ENCODE measurements around the gene DCAF15. TPM values are rescaled to one million over a fixed set of nuclear protein-coding genes. Genes with fewer than 3 reads are reported as not detected.

The DCAF15 gene
- polyA plus RNA-seq, 3 donors, result 2.8 to 116 (median 3.4) TPM

DNA sequence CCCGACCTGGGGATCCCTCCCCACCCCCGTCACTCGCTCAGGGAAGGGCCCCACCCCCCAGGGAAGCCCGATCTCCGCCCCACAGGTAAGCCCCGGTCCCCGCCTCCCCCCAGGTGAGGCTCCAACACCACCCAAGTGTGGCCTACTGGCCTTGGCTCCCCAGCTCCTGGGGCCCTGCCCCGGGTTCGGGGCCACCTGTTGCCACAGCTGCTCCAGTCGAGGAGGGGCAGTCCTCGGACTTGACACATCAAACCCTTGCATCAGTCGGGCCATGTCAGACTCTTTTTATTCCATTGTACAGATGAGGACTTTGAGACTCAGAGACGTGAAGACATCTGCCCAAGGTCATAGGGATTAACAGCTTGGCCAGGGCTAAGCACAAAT is 45.8 kb upstream of the DCAF15 start:
- Histone ChIP-seq H3K4me2 (replicated peaks; ENCODE audit: extremely low read depth, low read length, poor library complexity, severe bottlenecking) (peak overlapping the region; percentile 96), H3K9me3 (replicated peaks in 1 of 2; ENCODE audit: control insufficient read depth in 1 of 2, insufficient read depth in 1 of 2, low read length in 2 of 2) (no peaks in the 10 kb centered on the region), H3K9ac (ENCODE audit: insufficient read depth, low read length, poor library complexity, severe bottlenecking) (peak overlapping the region; percentile 82), H3K27me3 (ENCODE audit: control insufficient read depth in 2 of 2, insufficient read depth in 2 of 2, low read length in 2 of 2) (no peaks in the 10 kb centered on the region), H3K79me2 (ENCODE audit: insufficient read depth, low read length) (peaks cover 9% of the 10 kb centered on the region), H3K4me3 (replicated peaks in 1 of 3; ENCODE audit: low read depth in 2 of 3, low read length in 3 of 3) (peak overlapping the region; percentile 63 to 86 (median 86)), H2AFZ (ENCODE audit: insufficient read depth, low read depth, low read length, poor library complexity, severe bottlenecking) (peak overlapping the region; percentile 94), H3K36me3 (replicated peaks in 1 of 2; ENCODE audit: control insufficient read depth in 1 of 2, insufficient read depth in 2 of 2, low read length in 2 of 2) (peaks cover 2 to 6% of the 10 kb centered on the region in 2 donors), H4K20me1 (ENCODE audit: insufficient read depth, low read length) (no peaks in the 10 kb centered on the region), H3K27ac (ENCODE audit: low read depth in 1 of 2, low read length in 2 of 2) (peak overlapping the region in 1 of 2 donors; percentile 78), H3K4me1 (ENCODE audit: control insufficient read depth in 1 of 2, insufficient read depth in 2 of 2, low read length in 2 of 2) (peaks cover 21 to 31% of the 10 kb centered on the region in 2 donors)
- Mint-ChIP-seq H3K4me1 (peaks cover 25% of the 10 kb centered on the region), H3K27ac (peak overlapping the region in 3 of 7 donors; percentile 21 to 68 (median 61)), H3K4me3 (peak overlapping the region; percentile 79 to 82), H3K9me3 (no peaks in the 10 kb centered on the region), H3K36me3 (peaks cover 10 to 25% of the 10 kb centered on the region in 2 donors), H3K27me3 (ENCODE audit: low read depth in 3 of 3) (peaks cover 0 to 2% (median 1%) of the 10 kb centered on the region in 3 donors)
- under 1% methylated on average over 11 of the region's 13 CpGs for WGBS (ENCODE audit: insufficient coverage)
- DNase-seq, result no peak
- TF ChIP-seq, protein P1, sequence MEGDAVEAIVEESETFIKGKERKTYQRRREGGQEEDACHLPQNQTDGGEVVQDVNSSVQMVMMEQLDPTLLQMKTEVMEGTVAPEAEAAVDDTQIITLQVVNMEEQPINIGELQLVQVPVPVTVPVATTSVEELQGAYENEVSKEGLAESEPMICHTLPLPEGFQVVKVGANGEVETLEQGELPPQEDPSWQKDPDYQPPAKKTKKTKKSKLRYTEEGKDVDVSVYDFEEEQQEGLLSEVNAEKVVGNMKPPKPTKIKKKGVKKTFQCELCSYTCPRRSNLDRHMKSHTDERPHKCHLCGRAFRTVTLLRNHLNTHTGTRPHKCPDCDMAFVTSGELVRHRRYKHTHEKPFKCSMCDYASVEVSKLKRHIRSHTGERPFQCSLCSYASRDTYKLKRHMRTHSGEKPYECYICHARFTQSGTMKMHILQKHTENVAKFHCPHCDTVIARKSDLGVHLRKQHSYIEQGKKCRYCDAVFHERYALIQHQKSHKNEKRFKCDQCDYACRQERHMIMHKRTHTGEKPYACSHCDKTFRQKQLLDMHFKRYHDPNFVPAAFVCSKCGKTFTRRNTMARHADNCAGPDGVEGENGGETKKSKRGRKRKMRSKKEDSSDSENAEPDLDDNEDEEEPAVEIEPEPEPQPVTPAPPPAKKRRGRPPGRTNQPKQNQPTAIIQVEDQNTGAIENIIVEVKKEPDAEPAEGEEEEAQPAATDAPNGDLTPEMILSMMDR (IDR thresholded peaks at IDR 0.05), result no peak
- intact Hi-C loops (cut with micrococcal nuclease), result no loop called here

DNA sequence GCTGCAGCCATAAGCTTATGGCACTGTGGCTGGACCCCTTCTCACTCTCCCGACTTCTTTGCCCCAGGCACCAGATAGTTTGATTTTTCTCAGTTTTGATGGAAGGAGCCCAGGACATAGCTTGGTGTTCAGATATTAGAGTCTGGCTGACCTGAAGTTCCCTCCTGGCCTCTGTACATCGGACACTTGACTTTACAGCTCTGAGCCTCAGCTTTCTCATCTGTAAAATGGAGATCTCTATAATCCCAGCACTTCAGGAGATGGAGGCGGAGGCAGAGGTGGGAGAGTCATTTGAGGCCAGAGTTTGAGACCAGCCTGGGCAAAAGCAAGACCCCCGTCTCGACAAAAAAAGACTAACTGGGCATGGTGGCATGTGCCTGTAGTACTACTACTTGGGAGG is 45.4 kb upstream of the DCAF15 start:
- Histone ChIP-seq H2AFZ (ENCODE audit: insufficient read depth, low read depth, low read length, poor library complexity, severe bottlenecking) (peak overlapping the region; percentile 94), H3K9me3 (replicated peaks in 1 of 2; ENCODE audit: control insufficient read depth in 1 of 2, insufficient read depth in 1 of 2, low read length in 2 of 2) (no peaks in the 10 kb centered on the region), H3K4me2 (replicated peaks; ENCODE audit: extremely low read depth, low read length, poor library complexity, severe bottlenecking) (peak overlapping the region; percentile 96), H3K4me1 (ENCODE audit: control insufficient read depth in 1 of 2, insufficient read depth in 2 of 2, low read length in 2 of 2) (peaks cover 21 to 31% of the 10 kb centered on the region in 2 donors), H3K4me3 (replicated peaks in 1 of 3; ENCODE audit: low read depth in 2 of 3, low read length in 3 of 3) (peak overlapping the region; percentile 63 to 86 (median 86)), H3K36me3 (replicated peaks in 1 of 2; ENCODE audit: control insufficient read depth in 1 of 2, insufficient read depth in 2 of 2, low read length in 2 of 2) (peaks cover 2 to 6% of the 10 kb centered on the region in 2 donors), H3K9ac (ENCODE audit: insufficient read depth, low read length, poor library complexity, severe bottlenecking) (peak overlapping the region; percentile 82), H3K27me3 (ENCODE audit: control insufficient read depth in 2 of 2, insufficient read depth in 2 of 2, low read length in 2 of 2) (no peaks in the 10 kb centered on the region), H3K27ac (ENCODE audit: low read depth in 1 of 2, low read length in 2 of 2) (no peak overlapping the region), H4K20me1 (ENCODE audit: insufficient read depth, low read length) (no peaks in the 10 kb centered on the region), H3K79me2 (ENCODE audit: insufficient read depth, low read length) (peaks cover 9% of the 10 kb centered on the region)
- Mint-ChIP-seq H3K36me3 (peaks cover 11 to 28% of the 10 kb centered on the region in 2 donors), H3K27ac (peak overlapping the region in 3 of 7 donors; percentile 21 to 68 (median 61)), H3K4me1 (peaks cover 25% of the 10 kb centered on the region), H3K9me3 (no peaks in the 10 kb centered on the region), H3K27me3 (ENCODE audit: low read depth in 3 of 3) (peaks cover 0 to 2% (median 1%) of the 10 kb centered on the region in 3 donors), H3K4me3 (peak overlapping the region; percentile 79 to 82)
- intact Hi-C loops (cut with micrococcal nuclease), result no loop called here
- WGBS (ENCODE audit: insufficient coverage), result 100% methylated on average over 2 of the region's 5 CpGs
- DNase-seq, result no peak
- TF ChIP-seq, protein P1 (IDR thresholded peaks at IDR 0.05), result no peak
